B cell (primary cell): ENCODE measurements around the gene TCEAL2. TPM values are rescaled to one million over a fixed set of nuclear protein-coding genes. Genes with fewer than 3 reads are reported as not detected.

Source experiments
- ATAC-seq: fragments of 200-7000 bp; cut with Tn5 transposase; one replicate; pipeline ENCODE4 v1.10.0; 2021; ENCODE audit warnings: low read depth, mild to moderate bottlenecking, moderate number of reproducible peaks, moderate library complexity
- CTCF ChIA-PET: fragments of 350-600 bp; sonication (Branson Sonifier 250); formaldehyde crosslinking; loops from one replicate; lab custom pipeline; 2021; ENCODE audit warnings: antibody characterized with exemption, inconsistent platforms; lab: Charles Lee
- POLR2A ChIA-PET: fragments of 350-600 bp; sonication (Branson Sonifier 250); formaldehyde crosslinking; loops from one replicate; lab custom pipeline; 2021; ENCODE audit warnings: antibody characterized with exemption; lab: Charles Lee
- DNase-seq: peaks from one replicate; pipeline ENCODE4 v3.0.0; 2013
- H2AFZ ChIP-seq: 2 replicates; pipeline ENCODE4 v1.6.1; 2012; ENCODE audit warnings: mild to moderate bottlenecking, low read depth, low read length; ENCODE audit not compliant: insufficient read depth, poor library complexity, severe bottlenecking
- H3K27ac ChIP-seq, 2 donors: 1 replicate in 1 of 2; 2 replicates in 1 of 2; pipeline ENCODE4 v1.5.1; 2012 to 2013; ENCODE audit warnings: low read length in 2 of 2, mild to moderate bottlenecking in 2 of 2, moderate library complexity in 1 of 2
- H3K27me3 ChIP-seq, 4 experiments: fragments of 200-600 bp in 1 of 4; sonication (generic) in 1 of 4; replicated peaks in 1 of 4; 1 replicate in 2 of 4; 2 replicates in 2 of 4; pipeline versions ENCODE4 v1.6.1 to v1.7.0; 2013 to 2016; ENCODE audit warnings: low read length in 3 of 4, mild to moderate bottlenecking in 2 of 4, mixed read lengths in 1 of 4, moderate library complexity in 1 of 4; ENCODE audit not compliant: insufficient read depth in 4 of 4, control insufficient read depth in 3 of 4; ENCODE audit errors: control extremely low read depth in 1 of 4
- H3K36me3 ChIP-seq, 2 experiments: replicated peaks in 1 of 2; 1 replicate in 1 of 2; 2 replicates in 1 of 2; pipeline versions ENCODE4 v1.6.1 to v1.7.1; 2013; ENCODE audit warnings: low read length in 1 of 2; ENCODE audit not compliant: insufficient read depth in 2 of 2, control insufficient read depth in 1 of 2; ENCODE audit errors: control extremely low read depth in 1 of 2, extremely low read depth in 1 of 2
- H3K4me1 ChIP-seq, 2 donors: fragments of 200-600 bp in 1 of 2; sonication (generic) in 1 of 2; 1 replicate in 1 of 2; 2 replicates in 1 of 2; pipeline versions ENCODE4 v1.5.1 to v1.6.1; 2013 to 2017; ENCODE audit warnings: low read length in 2 of 2; ENCODE audit not compliant: control insufficient read depth in 2 of 2, insufficient read depth in 2 of 2
- H3K4me2 ChIP-seq: replicated peaks from 2 replicates; pipeline ENCODE3; 2012; ENCODE audit warnings: mild to moderate bottlenecking, low read depth, low read length; ENCODE audit not compliant: poor library complexity, severe bottlenecking
- H3K4me3 ChIP-seq, 5 experiments: fragments of 200-600 bp in 1 of 5; sonication (generic) in 1 of 5; 1 replicate in 3 of 5; 2 replicates in 2 of 5; pipeline versions ENCODE4 v1.5.1 to v1.7.0; 2011 to 2016; ENCODE audit warnings: low read length in 4 of 5, mild to moderate bottlenecking in 4 of 5, low read depth in 2 of 5, control low read depth in 1 of 5, moderate library complexity in 1 of 5; ENCODE audit not compliant: insufficient read depth in 1 of 5; ENCODE audit errors: control extremely low read depth in 1 of 5, extremely low read depth in 1 of 5
- H3K79me2 ChIP-seq: fragments of 200-600 bp; sonication (generic); one replicate; pipeline ENCODE4 v1.6.0; 2016; ENCODE audit warnings: low read length; ENCODE audit not compliant: control insufficient read depth, insufficient read depth
- H3K9ac ChIP-seq: fragments of 200-600 bp; sonication (generic); 2 replicates; pipeline ENCODE4 v1.6.1; 2017; ENCODE audit warnings: mild to moderate bottlenecking, low read length, moderate library complexity
- H3K9me3 ChIP-seq, 3 donors: one replicate each; pipeline versions ENCODE4 v1.6.1 to v1.7.1; 2013; ENCODE audit warnings: low read length in 2 of 3; ENCODE audit not compliant: control insufficient read depth in 2 of 3, insufficient read depth in 1 of 3; ENCODE audit errors: control extremely low read depth in 1 of 3
- H4K20me1 ChIP-seq: 2 replicates; pipeline ENCODE4 v1.6.0; 2012; ENCODE audit warnings: mild to moderate bottlenecking, low read length; ENCODE audit not compliant: insufficient read depth, control insufficient read depth, poor library complexity, severe bottlenecking
- H3K27ac Mint-ChIP-seq: one replicate; pipeline ENCODE4 v1.8.0; 2021; ENCODE audit warnings: mixed read lengths
- H3K27me3 Mint-ChIP-seq: one replicate; pipeline ENCODE4 v1.8.0; 2021; ENCODE audit warnings: mixed read lengths
- H3K4me1 Mint-ChIP-seq: one replicate; pipeline ENCODE4 v1.8.0; 2021; ENCODE audit warnings: mixed read lengths
- H3K4me3 Mint-ChIP-seq: one replicate; pipeline ENCODE4 v1.8.0; 2021; ENCODE audit warnings: mixed read lengths
- H3K9me3 Mint-ChIP-seq: one replicate; pipeline ENCODE4 v1.8.0; 2022; ENCODE audit warnings: mixed read lengths; ENCODE audit not compliant: insufficient read depth
- EZH2 ChIP-seq: IDR thresholded peaks from 2 replicates; pipeline ENCODE4 v1.6.1; 2012; ENCODE audit warnings: borderline replicate concordance, low read depth, mild to moderate bottlenecking, moderate library complexity, low read length; ENCODE audit not compliant: insufficient read depth, poor library complexity, severe bottlenecking
- WGBS: methylation state at CpG from one replicate; pipeline ENCODE4 v1.1.5; 2013; ENCODE audit warnings: missing lambda C conversion rate; ENCODE audit not compliant: insufficient coverage; 5-methylcytosine and 5-hydroxymethylcytosine counted together
- intact Hi-C: fragments of 100-400 bp; cut with micrococcal nuclease; formaldehyde crosslinking; loops from one replicate; pipeline ENCODE4 v1.10.0; 2022
- polyA plus RNA-seq: library from polyadenylated mRNA; depleted of rRNA; stranded (reverse); fragments of >200 nt; gene quantifications from 2 replicates; pipeline ENCODE4 v1.2.3, GENCODE V29; 2012
- total RNA-seq, 2 donors: library from RNA; stranded (reverse); fragments of 120-200 nt in 1 of 2; gene quantifications; 1 replicate in 1 of 2; 2 replicates in 1 of 2; pipeline versions ENCODE4 v1.2.3 to v1.2.4, GENCODE V29; 2013 to 2022
- TF ChIP-seq, protein P1 (sequence below): fragments of 200-600 bp; IDR thresholded peaks from one replicate; pipeline ENCODE4 v1.8.0; 2022; ENCODE audit warnings: antibody characterized with exemption, mild to moderate bottlenecking

TCEAL2 gene
- total and polyA plus RNA-seq, 2 donors (not counting 1 experiment from before 2014, with no cell fraction given), result not detected

DNA sequence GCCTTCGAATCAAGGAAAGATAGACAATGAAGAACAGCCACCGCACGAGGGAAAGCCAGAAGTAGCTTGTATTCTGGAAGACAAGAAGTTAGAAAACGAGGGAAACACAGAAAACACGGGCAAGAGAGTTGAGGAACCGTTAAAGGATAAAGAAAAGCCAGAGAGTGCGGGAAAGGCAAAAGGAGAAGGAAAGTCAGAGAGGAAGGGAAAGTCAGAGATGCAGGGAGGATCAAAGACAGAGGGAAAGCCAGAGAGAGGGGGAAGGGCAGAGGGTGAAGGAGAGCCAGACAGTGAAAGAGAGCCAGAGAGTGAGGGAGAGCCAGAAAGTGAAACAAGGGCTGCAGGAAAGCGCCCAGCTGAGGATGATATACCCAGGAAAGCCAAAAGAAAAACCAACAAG lies 1.4 kb downstream of the TCEAL2 start:
- no peaks in the 10 kb centered on the region for H3K9me3 Mint-ChIP-seq
- ATAC-seq, result no peak
- H3K27me3 Mint-ChIP-seq, result peaks cover 27% of the 10 kb centered on the region
- intact Hi-C loops, result no loop called here
- Histone ChIP-seq H2AFZ (no peak overlapping the region), H3K4me3 (no peak overlapping the region), H3K4me1 (no peaks in the 10 kb centered on the region), H3K27me3 (peaks cover 0 to 3% (median 0%) of the 10 kb centered on the region in 4 experiments), H3K27ac (no peak overlapping the region), H3K36me3 (no peaks in the 10 kb centered on the region), H4K20me1 (no peaks in the 10 kb centered on the region), H3K9me3 (no peaks in the 10 kb centered on the region), H3K79me2 (no peaks in the 10 kb centered on the region), H3K9ac (no peak overlapping the region), H3K4me2 (no peak overlapping the region)
- H3K4me1 Mint-ChIP-seq, result peaks cover 2% of the 10 kb centered on the region
- H3K4me3 Mint-ChIP-seq, result no peak overlapping the region
- no peak for TF ChIP-seq EZH2
- no peak overlapping the region for H3K27ac Mint-ChIP-seq
- CTCF ChIA-PET, result no interaction called here
- POLR2A ChIA-PET, result no interaction called here
- 79% methylated on average over 7 of the region's 8 CpGs for WGBS
- no peak for DNase-seq

DNA sequence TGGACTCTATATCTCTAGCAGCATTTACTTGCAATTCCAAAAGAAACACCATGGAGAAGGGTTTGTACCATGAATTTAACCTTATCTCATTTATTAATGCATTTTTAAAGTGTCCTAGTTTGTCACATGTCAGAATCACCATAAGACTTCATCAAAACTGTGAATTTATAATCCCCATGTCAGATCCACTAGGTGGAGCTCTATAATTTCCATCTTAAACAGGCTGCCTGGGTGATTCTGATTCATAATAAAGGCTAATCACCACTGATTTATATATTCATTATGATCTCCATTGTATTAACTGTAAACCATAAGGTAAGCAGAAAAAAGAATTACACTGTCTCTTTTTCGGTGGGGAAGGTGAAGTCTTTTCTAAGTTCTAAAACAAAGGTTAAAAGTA lies 4.0 kb downstream of the TCEAL2 start:
- Histone ChIP-seq H3K27me3 (peaks cover 0 to 3% (median 0%) of the 10 kb centered on the region in 4 experiments), H3K36me3 (no peaks in the 10 kb centered on the region), H3K4me2 (no peak overlapping the region), H4K20me1 (no peaks in the 10 kb centered on the region), H3K27ac (no peak overlapping the region), H3K9ac (no peak overlapping the region), H2AFZ (no peak overlapping the region), H3K9me3 (no peaks in the 10 kb centered on the region), H3K4me3 (no peak overlapping the region), H3K4me1 (no peaks in the 10 kb centered on the region), H3K79me2 (no peaks in the 10 kb centered on the region)
- intact Hi-C loops, result no loop called here
- WGBS, result no CpG with 5 or more reads among the region's 1 CpG
- ATAC-seq (no peak), DNase-seq (no peak)
- Mint-ChIP-seq H3K9me3 (no peaks in the 10 kb centered on the region), H3K4me1 (peaks cover 2% of the 10 kb centered on the region), H3K27me3 (peaks cover 28% of the 10 kb centered on the region), H3K27ac (no peak overlapping the region), H3K4me3 (no peak overlapping the region)
- TF ChIP-seq, protein P1, sequence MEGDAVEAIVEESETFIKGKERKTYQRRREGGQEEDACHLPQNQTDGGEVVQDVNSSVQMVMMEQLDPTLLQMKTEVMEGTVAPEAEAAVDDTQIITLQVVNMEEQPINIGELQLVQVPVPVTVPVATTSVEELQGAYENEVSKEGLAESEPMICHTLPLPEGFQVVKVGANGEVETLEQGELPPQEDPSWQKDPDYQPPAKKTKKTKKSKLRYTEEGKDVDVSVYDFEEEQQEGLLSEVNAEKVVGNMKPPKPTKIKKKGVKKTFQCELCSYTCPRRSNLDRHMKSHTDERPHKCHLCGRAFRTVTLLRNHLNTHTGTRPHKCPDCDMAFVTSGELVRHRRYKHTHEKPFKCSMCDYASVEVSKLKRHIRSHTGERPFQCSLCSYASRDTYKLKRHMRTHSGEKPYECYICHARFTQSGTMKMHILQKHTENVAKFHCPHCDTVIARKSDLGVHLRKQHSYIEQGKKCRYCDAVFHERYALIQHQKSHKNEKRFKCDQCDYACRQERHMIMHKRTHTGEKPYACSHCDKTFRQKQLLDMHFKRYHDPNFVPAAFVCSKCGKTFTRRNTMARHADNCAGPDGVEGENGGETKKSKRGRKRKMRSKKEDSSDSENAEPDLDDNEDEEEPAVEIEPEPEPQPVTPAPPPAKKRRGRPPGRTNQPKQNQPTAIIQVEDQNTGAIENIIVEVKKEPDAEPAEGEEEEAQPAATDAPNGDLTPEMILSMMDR, result no peak
- TF ChIP-seq EZH2, result no peak
- CTCF ChIA-PET, result interaction anchor here (1.4 kb wide), 1 partner anchor 770 kb away, joined by 3 read pairs; no protein-coding TSS in a partner anchor
- POLR2A ChIA-PET, result no interaction called here
